Measurements from ENCODE around the gene APRT. TPM values are rescaled to one million over a fixed set of nuclear protein-coding genes. Genes with fewer than 3 reads are reported as not detected.

APRT gene
- total and polyA plus RNA-seq, 9 of the 15 experiments (the other 6 are each of a cell fraction or from before 2014, with no cell fraction given): 41.7 to 409 (median 146) TPM

GRCh38 chr16:88783391-88784073 lies 28.2 kb downstream of the APRT start (continued):
- TF ChIP-seq HMG20B (CRISPR knock-in tag; IDR thresholded peaks at IDR 0.05) (no peak), NFIX (CRISPR knock-in tag; IDR thresholded peaks at IDR 0.05; ENCODE audit: low read depth) (no peak), PHF8 (IDR thresholded peaks at IDR 0.05; ENCODE audit: borderline replicate concordance, low read length) (no peak), ZNF668 (CRISPR knock-in tag; IDR thresholded peaks at IDR 0.05) (no peak), NFIC (IDR thresholded peaks at IDR 0.05) (no peak), ZNF174 (CRISPR knock-in tag; IDR thresholded peaks at IDR 0.05) (no peak), RBM17 (IDR thresholded peaks at IDR 0.05; ENCODE audit: borderline replicate concordance, low read depth, low read length) (no peak), IRF9 (tag; IDR thresholded peaks at IDR 0.05) (no peak), STAT6 (CRISPR knock-in tag; IDR thresholded peaks at IDR 0.05) (no peak), ZNF780A (CRISPR knock-in tag; IDR thresholded peaks at IDR 0.05) (no peak), ESRRB (CRISPR knock-in tag; IDR thresholded peaks at IDR 0.05; ENCODE audit: borderline replicate concordance) (no peak), MYBL2 (IDR thresholded peaks at IDR 0.05; ENCODE audit: low read depth) (no peak), MYBL2 (CRISPR knock-in tag; IDR thresholded peaks at IDR 0.05; ENCODE audit: borderline replicate concordance) (no peak), RCOR1 (IDR thresholded peaks at IDR 0.05; ENCODE audit: borderline replicate concordance in 1 of 2, low read depth in 2 of 2, low read length in 2 of 2) (no peak), PML (IDR thresholded peaks at IDR 0.05; ENCODE audit: low read length) (no peak), ZNF274 (IDR thresholded peaks at IDR 0.05; ENCODE audit: borderline replicate concordance, low read depth, low read length) (no peak)
- TF ChIP-seq, protein P1, sequence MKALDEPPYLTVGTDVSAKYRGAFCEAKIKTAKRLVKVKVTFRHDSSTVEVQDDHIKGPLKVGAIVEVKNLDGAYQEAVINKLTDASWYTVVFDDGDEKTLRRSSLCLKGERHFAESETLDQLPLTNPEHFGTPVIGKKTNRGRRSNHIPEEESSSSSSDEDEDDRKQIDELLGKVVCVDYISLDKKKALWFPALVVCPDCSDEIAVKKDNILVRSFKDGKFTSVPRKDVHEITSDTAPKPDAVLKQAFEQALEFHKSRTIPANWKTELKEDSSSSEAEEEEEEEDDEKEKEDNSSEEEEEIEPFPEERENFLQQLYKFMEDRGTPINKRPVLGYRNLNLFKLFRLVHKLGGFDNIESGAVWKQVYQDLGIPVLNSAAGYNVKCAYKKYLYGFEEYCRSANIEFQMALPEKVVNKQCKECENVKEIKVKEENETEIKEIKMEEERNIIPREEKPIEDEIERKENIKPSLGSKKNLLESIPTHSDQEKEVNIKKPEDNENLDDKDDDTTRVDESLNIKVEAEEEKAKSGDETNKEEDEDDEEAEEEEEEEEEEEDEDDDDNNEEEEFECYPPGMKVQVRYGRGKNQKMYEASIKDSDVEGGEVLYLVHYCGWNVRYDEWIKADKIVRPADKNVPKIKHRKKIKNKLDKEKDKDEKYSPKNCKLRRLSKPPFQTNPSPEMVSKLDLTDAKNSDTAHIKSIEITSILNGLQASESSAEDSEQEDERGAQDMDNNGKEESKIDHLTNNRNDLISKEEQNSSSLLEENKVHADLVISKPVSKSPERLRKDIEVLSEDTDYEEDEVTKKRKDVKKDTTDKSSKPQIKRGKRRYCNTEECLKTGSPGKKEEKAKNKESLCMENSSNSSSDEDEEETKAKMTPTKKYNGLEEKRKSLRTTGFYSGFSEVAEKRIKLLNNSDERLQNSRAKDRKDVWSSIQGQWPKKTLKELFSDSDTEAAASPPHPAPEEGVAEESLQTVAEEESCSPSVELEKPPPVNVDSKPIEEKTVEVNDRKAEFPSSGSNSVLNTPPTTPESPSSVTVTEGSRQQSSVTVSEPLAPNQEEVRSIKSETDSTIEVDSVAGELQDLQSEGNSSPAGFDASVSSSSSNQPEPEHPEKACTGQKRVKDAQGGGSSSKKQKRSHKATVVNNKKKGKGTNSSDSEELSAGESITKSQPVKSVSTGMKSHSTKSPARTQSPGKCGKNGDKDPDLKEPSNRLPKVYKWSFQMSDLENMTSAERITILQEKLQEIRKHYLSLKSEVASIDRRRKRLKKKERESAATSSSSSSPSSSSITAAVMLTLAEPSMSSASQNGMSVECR (CRISPR knock-in tag; IDR thresholded peaks at IDR 0.05): no peak; the same call in 1 of the 2 replicates
